NCI-H1694 treated with DMSO at 0.1 percent for 48 hours (cell line): Measurements from ENCODE around the gene CEP120.
A peak's percentile ranks its signal among the peaks of the same experiment; 100 is the strongest.
"Not testable (repeated sequence)": the region's sequence is repeated elsewhere in the genome, so short reads cannot be mapped to it uniquely, and the experiment has no call there.

Experiments used
- DNase-seq: peaks from one replicate; lab custom pipeline; 2025; lab: John Stamatoyannopoulos, UW

Gene CEP120

DNA sequence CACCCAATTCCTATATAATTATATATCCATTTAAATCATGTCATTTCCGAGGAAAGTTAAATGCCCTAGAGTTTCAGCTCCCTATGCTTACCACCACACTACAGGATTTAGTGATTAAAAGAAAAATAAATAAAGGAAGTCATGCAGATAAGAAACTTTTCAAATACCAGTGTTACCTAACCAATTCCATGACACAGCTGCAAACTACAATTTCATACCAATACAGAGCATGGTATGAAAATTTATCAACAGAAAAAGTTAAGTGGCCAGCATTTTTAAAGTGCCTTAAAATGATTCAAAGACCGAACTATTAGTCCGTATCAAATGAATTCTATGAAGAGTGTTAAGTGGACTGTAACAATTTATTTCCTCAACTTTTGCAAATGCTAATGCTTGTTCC lies 35.9 kb downstream of the CEP120 start:
- no peak for DNase-seq

DNA sequence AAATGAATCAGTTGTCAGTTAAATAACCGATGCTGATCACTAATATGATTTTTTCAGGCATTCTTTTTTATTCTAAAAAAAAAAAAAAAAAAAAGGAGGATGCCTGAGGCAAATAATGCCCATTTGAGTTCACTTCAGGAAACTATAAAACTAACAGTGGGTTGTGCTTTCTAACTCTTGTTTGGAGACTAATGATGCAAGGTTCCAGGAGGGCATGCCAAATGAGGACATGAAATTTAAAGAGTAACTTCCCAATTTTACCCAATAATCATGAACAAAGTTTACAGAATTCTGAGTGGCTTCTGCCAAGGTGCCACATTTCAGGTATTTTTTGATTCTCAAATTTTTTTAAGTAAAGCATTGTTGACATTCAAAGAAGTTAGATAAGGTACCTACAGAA lies 41.0 kb downstream of the CEP120 start:
- no peak for DNase-seq

DNA sequence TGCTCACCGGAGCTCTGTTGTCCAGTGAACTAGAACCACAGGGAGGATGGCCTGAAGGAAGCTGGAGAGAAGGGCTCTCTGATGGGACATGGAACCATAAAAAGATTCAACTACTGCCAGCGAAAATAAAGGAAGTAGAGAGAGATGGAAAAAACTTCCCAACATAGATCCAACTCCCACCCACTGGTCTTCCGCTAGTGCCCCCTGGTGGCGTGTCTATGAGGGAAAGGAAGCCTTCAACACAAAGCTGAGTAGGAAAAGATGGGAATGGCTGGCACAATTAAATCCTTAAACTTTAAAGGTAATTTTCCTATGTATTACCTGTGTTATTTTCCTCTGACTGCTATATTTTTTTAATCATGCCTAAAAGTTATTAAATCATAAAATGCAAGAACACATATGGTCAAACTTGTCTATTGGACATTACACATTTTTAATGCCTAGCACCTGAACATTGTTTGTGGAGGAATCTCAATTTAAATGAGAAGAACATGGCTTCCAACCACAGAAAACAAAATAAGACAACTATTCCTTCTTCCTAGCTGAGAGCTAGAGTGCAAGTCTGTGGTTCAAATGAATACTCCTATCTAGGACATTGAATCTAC lies 51.5 kb downstream of the CEP120 start:
- DNase-seq, result peak; percentile 3

DNA sequence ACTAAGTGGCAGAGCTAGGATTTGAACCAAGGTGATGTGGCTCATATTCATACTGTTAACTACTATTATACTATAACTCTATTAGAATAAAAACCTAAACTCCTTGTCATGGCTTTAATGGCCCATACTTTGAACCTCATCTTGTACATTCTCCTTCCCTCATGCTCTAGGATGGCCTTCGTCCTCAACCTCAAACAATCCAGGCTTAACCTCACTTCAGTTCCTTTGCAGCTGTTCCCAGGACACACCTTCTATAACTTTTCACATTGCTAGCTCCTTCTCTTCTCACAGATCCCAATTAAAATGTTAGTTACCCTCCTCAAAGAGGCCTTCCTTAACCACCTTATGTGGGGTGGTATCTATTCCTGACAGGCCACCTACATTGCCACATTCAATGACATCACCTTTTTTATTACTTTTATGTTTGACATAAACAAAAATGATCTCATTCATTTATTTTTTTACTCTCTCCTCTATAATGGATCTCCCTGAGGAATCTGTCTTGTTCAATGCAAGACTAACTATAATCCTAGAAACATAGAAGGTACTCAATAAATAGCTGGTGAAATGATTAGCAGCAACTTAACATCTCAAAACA lies 53.7 kb downstream of the CEP120 start:
- no peak for DNase-seq

DNA sequence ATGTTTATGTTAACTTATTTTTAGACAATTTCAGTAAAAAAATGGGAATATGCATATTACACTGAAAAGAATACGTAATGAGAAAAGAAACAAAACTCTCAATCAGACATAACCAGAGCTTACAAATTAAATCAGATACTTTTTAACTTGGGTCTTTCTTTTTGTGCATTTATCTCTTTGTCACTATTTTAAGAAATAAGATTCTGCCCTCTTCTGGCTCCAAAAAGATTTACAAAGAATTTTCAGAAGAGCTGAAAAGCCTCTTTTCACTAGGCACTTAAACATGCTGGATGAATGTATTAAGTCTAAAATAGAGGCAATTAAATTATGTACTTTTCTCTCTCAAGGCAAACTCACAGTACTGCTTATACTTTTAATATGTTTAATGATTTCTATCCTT lies 55.5 kb downstream of the CEP120 start:
- DNase-seq, result peak; percentile 9

DNA sequence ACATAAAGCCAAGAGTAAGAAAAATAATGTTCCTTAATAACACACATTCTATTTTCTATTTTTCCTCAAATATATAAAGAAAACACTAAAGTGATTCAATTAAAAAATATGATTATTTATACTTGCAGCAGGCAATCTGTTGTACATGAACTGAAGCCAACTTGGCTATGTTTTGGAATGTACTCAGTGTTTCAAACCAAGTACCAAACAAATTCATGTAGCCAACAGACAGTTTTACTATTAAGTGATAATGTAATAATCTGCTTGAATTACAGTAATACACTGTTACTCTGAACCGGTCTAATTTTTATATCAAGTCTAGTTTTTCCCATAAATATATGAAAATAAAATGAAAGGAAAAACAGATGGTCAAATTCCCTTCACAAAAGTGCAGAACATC lies 58.0 kb downstream of the CEP120 start:
- no peak for DNase-seq

DNA sequence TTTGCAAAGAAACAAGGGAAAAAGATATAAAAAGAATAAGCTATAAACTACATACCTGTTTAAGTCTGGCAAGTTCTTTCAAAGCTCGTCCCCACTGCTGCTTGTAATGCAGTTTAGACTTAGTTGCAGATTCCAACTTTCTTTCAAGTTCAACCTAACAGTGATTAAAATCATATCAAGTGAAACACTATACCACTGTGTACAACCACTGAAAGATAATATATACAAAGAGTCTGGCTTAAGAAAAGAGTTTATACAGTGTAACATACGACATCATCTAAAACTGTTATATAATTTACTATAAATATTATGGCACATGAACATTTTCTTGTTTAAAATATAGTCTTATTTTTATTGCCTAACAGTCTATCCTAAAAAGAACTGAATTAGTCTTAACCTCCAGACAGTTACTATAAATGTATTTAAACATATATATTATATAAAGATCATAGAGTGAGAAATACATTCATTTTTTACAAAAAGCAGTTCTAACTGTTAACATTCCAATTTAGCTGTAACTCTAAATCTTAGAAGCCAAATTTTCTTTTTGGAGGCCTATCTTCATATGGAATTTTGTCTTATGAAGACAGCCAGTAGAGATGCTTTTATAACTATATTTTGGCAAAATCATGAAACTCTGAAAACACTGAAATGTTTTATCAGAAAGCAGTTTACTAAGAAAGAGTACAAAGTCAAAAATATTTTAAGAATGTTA lies 58.6 kb downstream of the CEP120 start:
- DNase-seq, result no peak

DNA sequence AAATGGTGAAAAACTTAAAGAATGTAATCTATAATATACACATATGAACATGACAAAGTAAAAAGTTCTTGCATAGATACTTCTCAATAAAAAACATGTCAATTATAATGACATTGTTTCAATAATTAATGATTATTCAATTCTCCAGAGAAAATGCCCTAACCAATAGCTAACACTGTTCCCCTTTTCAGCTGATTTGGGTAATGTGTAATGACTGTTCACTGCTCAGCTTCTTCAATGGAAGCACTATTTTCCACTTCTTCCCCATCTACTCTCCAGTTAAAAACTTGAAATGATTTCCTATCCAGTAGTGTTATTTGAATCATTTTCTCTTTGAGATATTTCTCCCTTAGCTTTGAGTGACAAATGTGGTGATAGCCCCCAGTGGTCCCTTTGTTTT lies 62.3 kb downstream of the CEP120 start:
- no peak for DNase-seq

DNA sequence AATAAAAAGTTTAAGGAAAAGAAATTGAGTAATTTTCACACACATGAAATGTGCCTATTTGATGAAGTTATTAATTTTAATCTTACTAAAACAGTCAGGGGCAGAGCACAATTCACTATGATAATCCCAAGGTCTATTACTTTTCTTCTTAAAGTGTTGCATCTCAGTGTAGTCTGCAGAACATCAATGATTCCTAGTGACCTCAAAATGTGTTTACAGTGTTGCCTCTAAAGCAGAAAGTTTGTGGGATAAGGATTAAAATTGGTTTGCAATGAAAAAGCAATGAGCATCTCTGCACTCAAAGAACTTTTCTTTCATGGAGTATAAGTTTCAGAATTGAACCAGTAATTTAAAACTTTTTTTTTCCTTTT lies 63.0 kb downstream of the CEP120 start:
- DNase-seq, result no peak

DNA sequence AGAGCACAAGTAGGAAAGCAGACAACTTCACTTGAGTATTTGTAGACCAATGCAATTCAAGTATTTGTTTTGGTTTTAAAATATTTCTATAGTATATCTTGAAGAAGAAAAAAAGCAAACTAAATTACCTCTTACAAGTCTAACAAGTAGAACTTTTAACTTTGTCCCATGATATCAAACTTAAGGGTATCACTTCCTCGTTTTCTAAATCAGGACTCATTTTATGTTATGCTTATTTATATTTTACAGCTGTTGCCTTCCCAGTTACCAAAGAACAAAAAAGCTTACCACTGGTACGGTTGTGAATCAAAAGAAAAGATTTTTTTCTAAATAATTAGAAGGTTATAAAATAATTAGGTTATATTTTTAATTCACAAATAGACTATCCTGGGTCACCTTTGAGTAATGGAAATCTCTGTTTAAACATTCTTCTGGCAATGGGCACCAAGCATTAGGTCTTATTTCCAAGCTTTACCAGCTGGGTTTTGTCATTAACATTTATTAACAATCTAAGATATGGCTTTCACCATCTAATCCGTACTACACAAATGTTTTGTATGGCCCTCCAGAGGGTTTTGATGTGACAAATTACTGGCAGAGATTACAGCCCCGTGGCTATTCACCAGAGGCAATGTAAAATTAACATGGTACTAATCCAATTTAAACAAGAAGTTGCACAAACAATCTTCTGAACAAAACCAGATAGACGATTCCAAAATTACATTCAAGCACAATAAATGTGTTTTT lies 63.6 kb downstream of the CEP120 start:
- DNase-seq, result no peak

DNA sequence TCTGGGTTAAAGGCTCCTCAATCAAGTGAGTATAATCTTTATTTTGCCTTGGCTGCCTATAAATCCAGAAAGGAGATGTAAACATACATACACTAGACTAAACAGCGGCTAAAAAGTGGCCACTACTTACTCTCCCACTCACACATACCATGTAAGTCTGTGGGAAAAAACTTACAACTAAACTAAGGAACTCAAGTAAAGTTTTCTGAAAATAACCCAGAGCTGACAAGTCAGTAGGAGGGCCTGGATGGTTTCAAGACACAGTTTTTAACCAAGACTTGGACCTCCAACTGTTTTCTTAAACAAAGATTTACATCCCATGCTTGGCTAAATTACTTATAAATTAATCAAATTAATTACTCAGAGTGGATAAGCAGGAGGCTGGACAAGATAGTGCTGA lies 64.5 kb downstream of the CEP120 start:
- no peak for DNase-seq

DNA sequence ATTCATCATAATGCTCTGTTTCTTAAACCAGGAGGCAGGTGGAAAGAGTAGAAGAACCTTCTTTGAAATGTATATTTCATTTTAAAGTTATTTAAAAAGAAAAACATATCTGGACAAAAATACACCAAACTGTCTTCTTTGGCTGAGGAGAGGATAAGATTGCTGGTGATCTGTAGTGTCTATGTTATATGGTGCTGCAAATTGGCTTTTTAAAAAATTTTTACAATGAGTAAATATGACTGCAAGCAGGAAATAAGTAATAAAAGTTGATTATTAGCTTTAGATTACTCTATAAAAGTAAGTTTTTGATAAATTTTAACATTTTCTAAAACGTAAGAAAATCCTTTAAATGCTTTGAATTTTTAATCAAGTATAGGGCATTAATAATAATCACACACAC lies 64.9 kb downstream of the CEP120 start:
- no peak for DNase-seq

DNA sequence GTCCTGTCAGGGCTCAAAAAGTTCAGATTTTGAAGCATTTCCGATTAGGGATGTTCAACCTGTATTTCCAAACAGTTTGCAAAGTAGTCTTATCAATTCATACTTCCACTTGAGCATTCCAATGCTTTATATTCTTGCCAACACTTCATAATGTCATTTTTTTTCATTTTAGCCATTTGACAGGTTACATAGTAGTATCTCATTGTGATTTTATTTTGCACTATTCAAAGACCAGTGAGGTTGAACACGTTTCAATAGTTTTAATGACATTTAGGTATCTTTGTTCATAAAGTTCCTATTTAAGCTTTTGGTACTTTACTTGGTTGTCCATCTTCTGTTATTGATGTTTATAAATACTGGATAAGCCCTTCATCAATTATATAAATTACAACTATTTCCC lies 71.4 kb downstream of the CEP120 start:
- DNase-seq, result no peak

DNA sequence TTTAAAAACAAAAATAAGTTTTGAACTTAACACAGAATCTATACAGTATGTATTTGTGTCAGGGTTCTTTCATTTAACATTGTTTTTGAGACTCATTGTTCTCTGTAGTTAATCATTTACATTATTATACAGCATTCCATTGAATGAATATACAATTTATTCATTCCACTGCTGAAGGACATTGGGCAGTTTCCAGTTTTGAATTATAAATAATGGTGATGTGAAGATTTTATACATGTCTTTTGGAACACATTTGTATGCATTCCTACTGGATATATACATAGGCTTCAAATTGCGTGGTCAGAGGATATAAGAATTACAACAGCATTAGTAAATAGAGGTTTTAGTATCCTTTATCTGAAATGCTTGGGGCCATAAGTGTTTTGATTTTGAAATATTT lies 72.0 kb downstream of the CEP120 start:
- no peak for DNase-seq

DNA sequence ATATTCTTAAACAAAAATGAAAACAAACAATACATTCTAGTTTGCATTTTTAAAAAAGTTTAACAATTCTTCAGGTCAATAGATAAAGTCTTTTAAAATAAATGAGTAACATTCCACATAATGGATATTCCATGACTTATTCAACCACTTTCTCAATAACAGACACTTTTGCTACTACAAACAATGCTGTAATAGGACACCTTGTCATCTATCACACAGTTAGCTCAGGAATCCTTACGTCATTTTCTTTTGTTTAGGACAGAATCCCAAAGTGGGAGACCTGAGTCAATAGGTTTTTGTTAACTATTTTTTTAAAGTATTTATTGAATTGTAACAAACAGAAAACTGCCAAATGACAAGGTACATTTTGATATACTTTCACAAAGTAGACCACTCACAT lies 72.5 kb downstream of the CEP120 start:
- no peak for DNase-seq

DNA sequence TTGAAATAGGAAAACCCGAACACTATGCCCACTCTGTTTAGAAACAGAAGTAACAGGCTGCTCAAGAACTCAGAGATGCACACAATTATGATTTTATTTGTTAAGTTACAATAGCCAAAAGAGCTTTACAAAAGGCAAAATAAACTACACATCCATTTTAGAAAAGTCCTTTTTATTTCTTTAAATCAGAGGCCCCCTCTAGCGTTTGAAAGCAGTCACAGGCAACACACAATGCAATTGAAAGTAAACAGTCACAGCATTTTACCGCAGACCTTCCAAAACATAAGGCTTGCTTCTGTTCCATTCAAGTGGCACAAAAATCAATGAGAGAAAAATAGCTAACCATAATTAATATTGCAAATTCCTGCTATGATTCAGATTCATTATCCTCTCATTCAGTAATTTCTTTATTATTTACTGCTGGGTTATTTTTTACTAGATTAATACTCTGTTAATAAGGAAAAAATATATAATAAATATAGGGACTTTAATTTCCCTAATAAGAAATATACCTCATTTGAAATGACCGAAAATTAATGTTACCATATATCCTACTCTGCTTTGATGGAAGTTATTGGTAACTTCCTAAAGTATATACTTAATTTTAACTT lies 78.3 kb downstream of the CEP120 start:
- DNase-seq, result peak; percentile 61

DNA sequence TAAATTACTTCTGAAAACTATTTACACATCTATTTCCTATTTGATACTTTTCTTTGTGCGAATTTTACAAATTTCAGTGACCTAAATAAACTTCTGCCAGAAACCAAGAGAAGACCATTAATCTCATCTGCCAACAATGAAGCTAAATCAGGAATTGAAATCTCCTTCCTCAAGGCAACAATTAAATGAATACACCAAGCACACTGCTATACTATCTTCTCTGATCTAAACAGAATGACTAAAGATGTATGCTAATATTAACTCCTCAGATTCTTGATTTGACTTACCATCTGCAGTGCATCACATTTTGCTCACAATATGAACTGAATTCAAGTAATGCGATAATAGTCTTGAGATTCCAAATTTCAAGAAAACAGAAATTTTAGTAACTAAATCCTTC lies 82.3 kb downstream of the CEP120 start:
- no peak for DNase-seq

DNA sequence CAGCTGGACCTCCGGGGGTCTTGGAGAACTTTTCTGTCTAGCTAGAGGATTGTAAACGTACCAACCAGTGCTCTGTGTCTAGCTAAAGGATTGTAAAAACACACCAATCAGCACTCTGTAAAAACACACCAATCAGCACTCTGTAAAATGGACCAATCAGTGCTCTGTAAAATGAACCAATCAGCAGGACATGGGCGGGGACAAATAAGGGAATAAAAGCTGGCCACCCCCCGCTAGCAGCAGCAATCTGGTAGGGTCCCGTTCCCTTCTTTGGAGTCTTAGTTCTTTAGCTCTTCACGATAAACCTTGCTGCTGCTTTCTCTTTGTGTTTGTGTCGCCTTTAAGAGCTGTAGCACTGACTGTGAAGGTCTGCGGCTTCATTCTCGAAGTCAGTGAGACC lies 114.8 kb downstream of the CEP120 start:
- DNase-seq, result not testable (repeated sequence)

DNA sequence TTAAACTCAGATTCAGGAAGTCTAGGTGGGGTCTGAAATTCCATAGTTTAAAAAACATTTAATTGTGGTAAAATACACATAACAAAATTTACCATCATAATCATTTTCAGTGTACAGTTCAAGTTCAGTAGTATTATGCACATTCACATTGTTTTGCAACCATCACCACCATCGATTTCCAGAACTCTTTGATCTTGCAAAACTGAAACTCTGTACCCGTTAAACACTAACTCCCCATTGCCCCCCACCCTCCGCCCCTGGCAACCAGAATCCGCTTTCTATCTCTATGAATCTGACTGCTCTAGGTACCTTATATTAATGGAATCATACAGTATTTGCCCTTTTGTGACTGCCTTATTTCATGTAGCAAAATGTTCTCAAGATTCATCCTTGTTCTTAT lies 117.5 kb downstream of the CEP120 start:
- DNase-seq, result no peak

DNA sequence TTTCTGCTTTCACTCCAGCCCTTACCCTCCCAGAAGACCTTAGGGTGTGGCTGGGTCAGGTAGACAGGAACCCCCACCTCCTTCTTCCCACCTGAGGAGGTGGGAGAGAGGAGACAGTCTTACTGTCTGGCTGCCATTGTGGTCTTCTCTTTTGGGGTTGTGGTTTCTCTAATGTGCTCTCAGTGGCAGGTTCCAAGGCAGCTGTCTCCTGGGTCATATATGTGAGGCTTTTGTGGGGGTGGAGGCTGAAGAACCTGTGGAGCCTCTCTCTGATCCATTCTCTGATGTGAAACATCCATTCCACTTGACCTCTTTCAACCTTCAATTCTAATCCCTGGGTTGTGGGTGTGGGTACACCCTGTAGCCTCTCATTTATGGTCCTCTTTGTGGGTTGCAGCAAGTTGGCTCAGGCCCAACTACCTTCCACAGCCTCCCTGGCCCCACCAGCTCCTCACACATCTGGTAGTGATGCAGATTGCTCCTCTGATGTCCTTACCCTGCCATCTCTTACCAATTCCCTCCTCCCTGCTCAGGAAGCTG lies 118.4 kb downstream of the CEP120 start:
- DNase-seq, result no peak

DNA sequence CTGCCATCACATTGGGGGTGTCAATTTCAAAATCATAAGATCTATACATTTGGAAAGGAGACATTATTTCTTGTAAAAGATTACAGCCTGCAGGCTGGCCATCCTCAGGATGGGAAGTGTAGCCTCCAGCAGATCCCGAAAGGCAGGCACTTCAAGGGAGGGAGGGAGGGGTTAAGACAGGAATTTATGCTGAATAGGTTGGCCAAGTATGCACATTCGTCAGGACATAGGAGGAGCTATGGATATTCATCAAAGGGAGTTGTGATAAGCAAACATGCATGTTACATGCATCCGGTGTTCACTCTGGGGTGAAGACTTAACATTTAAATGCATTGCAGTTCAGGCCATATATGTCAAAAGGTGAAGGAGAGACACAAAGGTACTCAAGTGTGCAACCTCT lies 119.4 kb downstream of the CEP120 start:
- DNase-seq, result no peak

DNA sequence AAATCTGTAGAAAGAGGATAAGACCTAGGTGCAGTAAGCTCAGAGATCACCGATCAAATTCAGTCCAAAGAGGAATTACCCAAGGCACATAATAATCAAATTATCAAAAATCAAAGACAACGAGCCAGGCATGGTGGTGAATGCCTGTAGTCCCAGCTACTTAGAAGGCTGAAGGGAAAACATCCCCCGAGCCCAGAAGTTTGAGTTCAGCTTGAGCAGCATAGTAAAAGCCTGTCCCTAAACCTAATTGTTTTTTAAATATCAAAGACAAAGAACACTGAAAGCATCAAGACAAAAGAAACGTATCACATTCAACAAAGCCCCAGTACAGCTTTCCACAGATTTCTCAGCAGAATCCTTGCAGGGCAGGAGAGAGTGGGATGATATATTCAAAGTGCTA lies 122.9 kb downstream of the CEP120 start:
- no peak for DNase-seq
